ENCODE results near the gene S100A1.

Gene S100A1

GRCh38 chr1:153647346-153647714 lies 19.1 kb downstream of the S100A1 start:
- H3K4me2 ChIP-seq (ENCODE audit: low read depth, low read length, poor library complexity, severe bottlenecking): no peak overlapping the region
- H3K4me1 ChIP-seq (ENCODE audit: insufficient read depth, low read length, poor library complexity, severe bottlenecking): peaks cover 16% of the 10 kb centered on the region
- no peak overlapping the region for H3K9ac ChIP-seq (ENCODE audit: low read depth, low read length, poor library complexity, severe bottlenecking)
- H2AFZ ChIP-seq (ENCODE audit: low read length): no peak overlapping the region
- H3K9me3 ChIP-seq (ENCODE audit: insufficient read depth, low read depth, low read length): no peaks in the 10 kb centered on the region
- no peaks in the 10 kb centered on the region for H3F3A ChIP-seq (ENCODE audit: low read depth)
- peaks cover 12% of the 10 kb centered on the region for H4K20me1 ChIP-seq (ENCODE audit: insufficient read depth, low read length, poor library complexity, severe bottlenecking)
- H3K27me3 ChIP-seq (ENCODE audit: insufficient read depth, low read length, poor library complexity, severe bottlenecking): no peaks in the 10 kb centered on the region
- H3K9me2 ChIP-seq (replicated peaks; ENCODE audit: low read depth, low read length): no peaks in the 10 kb centered on the region
- H3K4me3 ChIP-seq (ENCODE audit: low read length, poor library complexity, severe bottlenecking): no peak overlapping the region
- H3K36me3 ChIP-seq (ENCODE audit: insufficient read depth, low read length): peaks cover 43% of the 10 kb centered on the region
- TF ChIP-seq EZH2phosphoT487 (IDR thresholded peaks at IDR 0.05; ENCODE audit: borderline replicate concordance) (no peak), CTCF (conservative IDR thresholded peaks at IDR 0.05; ENCODE audit: low read length) (no peak)
- peaks cover 21% of the 10 kb centered on the region for H3K79me2 ChIP-seq (ENCODE audit: insufficient read depth, low read length)

DNA sequence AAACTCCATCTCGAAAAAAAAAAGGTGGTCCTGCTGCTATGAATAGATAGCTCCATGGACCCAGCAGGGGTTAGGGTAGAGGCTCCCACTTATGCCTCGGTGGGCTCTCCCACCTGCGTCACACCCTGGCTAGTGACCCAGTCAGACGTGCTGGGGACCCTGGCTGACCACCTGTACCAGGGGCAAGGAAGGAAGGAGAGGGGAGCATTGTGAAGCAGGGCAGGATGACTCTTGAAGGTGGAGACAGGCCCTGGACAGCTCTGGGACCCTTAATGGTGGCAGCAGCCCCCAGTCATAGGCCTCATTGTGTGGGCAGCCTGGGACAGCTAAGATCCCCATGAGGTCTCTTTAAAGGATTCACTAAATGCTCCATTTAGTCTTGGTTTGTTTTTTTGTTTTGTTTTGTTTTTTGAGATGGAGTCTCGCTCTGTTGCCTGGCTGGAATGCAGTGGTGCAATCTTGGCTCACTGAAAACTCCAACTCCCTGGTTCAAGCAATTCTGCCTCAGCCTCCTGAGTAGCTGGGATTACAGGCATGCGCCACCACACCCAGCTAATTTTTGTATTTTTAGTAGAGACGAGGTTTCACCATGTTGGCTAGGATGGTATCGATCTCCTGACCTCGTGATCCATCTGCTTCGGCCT lies 19.9 kb downstream of the S100A1 start:
- Histone ChIP-seq H3K4me3 (ENCODE audit: low read length, poor library complexity, severe bottlenecking) (no peak overlapping the region), H3F3A (ENCODE audit: low read depth) (no peaks in the 10 kb centered on the region), H3K9me2 (replicated peaks; ENCODE audit: low read depth, low read length) (no peaks in the 10 kb centered on the region), H2AFZ (ENCODE audit: low read length) (no peak overlapping the region), H3K9ac (ENCODE audit: low read depth, low read length, poor library complexity, severe bottlenecking) (no peak overlapping the region), H3K36me3 (ENCODE audit: insufficient read depth, low read length) (peaks cover 35% of the 10 kb centered on the region), H3K9me3 (ENCODE audit: insufficient read depth, low read depth, low read length) (no peaks in the 10 kb centered on the region), H3K4me1 (ENCODE audit: insufficient read depth, low read length, poor library complexity, severe bottlenecking) (peaks cover 12% of the 10 kb centered on the region), H3K27me3 (ENCODE audit: insufficient read depth, low read length, poor library complexity, severe bottlenecking) (no peaks in the 10 kb centered on the region), H3K4me2 (ENCODE audit: low read depth, low read length, poor library complexity, severe bottlenecking) (no peak overlapping the region), H3K79me2 (ENCODE audit: insufficient read depth, low read length) (peaks cover 13% of the 10 kb centered on the region), H4K20me1 (ENCODE audit: insufficient read depth, low read length, poor library complexity, severe bottlenecking) (peaks cover 5% of the 10 kb centered on the region)
- TF ChIP-seq EZH2phosphoT487 (IDR thresholded peaks at IDR 0.05; ENCODE audit: borderline replicate concordance) (no peak), CTCF (conservative IDR thresholded peaks at IDR 0.05; ENCODE audit: low read length) (no peak)

DNA sequence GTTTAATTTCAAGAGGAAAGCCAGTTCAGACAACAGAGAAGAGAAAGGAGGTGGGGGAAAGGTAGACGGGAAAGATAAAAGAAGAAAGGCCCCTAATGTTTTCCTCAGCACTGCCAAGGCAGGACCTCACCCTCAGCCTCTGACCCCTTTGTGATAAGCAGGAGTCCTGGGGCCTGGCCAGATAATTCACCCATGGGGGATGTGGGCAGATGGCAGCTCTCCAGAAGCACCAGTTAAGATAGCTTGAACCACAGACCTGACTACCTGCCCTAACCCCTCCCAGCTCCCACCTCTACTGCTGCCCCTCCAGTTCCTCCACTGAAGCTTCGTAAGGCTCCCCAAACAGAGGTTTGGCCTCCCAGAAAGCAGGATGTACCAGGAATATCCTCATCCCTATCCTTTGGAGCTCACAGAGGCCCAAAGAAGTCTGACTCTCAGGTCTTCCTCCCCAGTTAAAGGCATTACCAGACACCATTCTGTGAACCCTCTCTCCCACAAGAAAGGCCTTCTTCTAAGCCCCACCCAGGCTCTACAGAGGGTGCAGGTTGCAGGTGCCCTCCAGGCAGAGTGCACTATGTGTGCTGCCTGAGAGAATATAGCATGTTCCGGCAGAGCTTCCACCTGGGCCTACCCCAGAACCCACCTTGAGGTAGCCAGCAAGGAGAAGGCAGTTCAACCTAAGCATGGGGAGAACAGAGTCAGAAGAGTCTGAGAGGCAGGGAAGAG lies 21.1 kb downstream of the S100A1 start:
- H3F3A ChIP-seq (ENCODE audit: low read depth): no peaks in the 10 kb centered on the region
- no peaks in the 10 kb centered on the region for H3K9me2 ChIP-seq (replicated peaks; ENCODE audit: low read depth, low read length)
- peaks cover 4% of the 10 kb centered on the region for H3K4me1 ChIP-seq (ENCODE audit: insufficient read depth, low read length, poor library complexity, severe bottlenecking)
- no peak overlapping the region for H3K9ac ChIP-seq (ENCODE audit: low read depth, low read length, poor library complexity, severe bottlenecking)
- no peaks in the 10 kb centered on the region for H3K9me3 ChIP-seq (ENCODE audit: insufficient read depth, low read depth, low read length)
- no peaks in the 10 kb centered on the region for H3K27me3 ChIP-seq (ENCODE audit: insufficient read depth, low read length, poor library complexity, severe bottlenecking)
- H3K36me3 ChIP-seq (ENCODE audit: insufficient read depth, low read length): peaks cover 23% of the 10 kb centered on the region; the same call in 1 of the 2 replicates
- peaks cover 4% of the 10 kb centered on the region for H4K20me1 ChIP-seq (ENCODE audit: insufficient read depth, low read length, poor library complexity, severe bottlenecking)
- no peak overlapping the region for H3K4me2 ChIP-seq (ENCODE audit: low read depth, low read length, poor library complexity, severe bottlenecking)
- H3K79me2 ChIP-seq (ENCODE audit: insufficient read depth, low read length): 0 out of 2 replicates have a peak, but pooled peaks cover 1% of the 10 kb centered on the region
- H3K4me3 ChIP-seq (ENCODE audit: low read length, poor library complexity, severe bottlenecking): no peak overlapping the region
- no peak overlapping the region for H2AFZ ChIP-seq (ENCODE audit: low read length)
- TF ChIP-seq CTCF (conservative IDR thresholded peaks at IDR 0.05; ENCODE audit: low read length) (no peak), EZH2phosphoT487 (IDR thresholded peaks at IDR 0.05; ENCODE audit: borderline replicate concordance) (no peak)

Measured in Loucy (cell line).